ENCODE data around the gene CLASRP.
"Not testable (repeated sequence)": the region's sequence is repeated elsewhere in the genome, so short reads cannot be mapped to it uniquely, and the experiment has no call there.

- not testable (repeated sequence) for TF ChIP-seq EZH2 (IDR thresholded peaks at IDR 0.05; ENCODE audit: insufficient read depth, poor library complexity, severe bottlenecking); EZH2phosphoT487 (IDR thresholded peaks at IDR 0.05; ENCODE audit: insufficient read depth, low read depth)
These were observed 67.5 kb downstream of the CLASRP start for GRCh38 chr19:45106363-45106762.
